Measurements from ENCODE around the gene PP2D1. TPM values are rescaled to one million over a fixed set of nuclear protein-coding genes. Genes with fewer than 3 reads are reported as not detected.

The PP2D1 gene
- polyA plus RNA-seq, 2 of the 4 experiments (the other 2 are of a cell fraction): not detected

DNA sequence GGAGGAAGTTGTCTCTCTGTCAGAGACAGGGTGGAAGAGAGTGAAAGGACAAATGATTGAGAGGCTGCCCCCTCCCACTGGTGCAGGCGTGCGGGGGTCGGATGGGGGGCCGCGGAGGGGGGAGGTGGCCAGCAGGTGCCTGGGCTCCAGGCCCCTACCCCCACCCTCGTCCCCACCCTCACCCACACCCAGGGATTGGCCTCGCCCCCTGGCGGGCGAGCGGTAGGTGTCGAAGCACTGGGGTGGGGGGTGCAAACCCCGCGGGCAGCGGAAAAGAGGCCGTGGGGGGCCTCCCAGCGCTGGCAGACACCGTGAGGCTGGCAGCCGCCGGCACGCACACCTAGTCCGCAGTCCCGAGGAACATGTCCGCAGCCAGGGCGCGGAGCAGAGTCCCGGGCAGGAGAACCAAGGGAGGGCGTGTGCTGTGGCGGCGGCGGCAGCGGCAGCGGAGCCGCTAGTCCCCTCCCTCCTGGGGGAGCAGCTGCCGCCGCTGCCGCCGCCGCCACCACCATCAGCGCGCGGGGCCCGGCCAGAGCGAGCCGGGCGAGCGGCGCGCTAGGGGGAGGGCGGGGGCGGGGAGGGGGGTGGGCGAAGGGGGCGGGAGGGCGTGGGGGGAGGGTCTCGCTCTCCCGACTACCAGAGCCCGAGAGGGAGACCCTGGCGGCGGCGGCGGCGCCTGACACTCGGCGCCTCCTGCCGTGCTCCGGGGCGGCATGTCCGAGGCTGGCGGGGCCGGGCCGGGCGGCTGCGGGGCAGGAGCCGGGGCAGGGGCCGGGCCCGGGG is 27.9 kb upstream of the PP2D1 start, which contains the start of gene KAT2B:
Gene KAT2B, plus strand, starts transcription at position 682 of the 783 bp plus-strand sequence. Its CDS starts 32 bp downstream, at position 714.
- Histone ChIP-seq H3K4me1 (peaks cover 26% of the 10 kb centered on the region), H3K4me3 (peak within 1 kb of the TSS; percentile 67), H3K4me2 (peak within 1 kb of the TSS; percentile 93), H3K9me3 (no peaks in the 10 kb centered on the region), H3K27ac (peak within 1 kb of the TSS; percentile 86 to 96)
- DNase-seq (ENCODE audit: low read depth in 1 of 2, low spot score in 1 of 2) (peak; percentile 74 to 86), FAIRE-seq (no peak), ATAC-seq (peak; percentile 85 to 90)
- ChIA-PET POLR2A (interaction anchor here (1.3 kb wide), 1 partner anchor 151 kb away, joined by 6 read pairs; no protein-coding TSS in a partner anchor), CTCF (interaction anchor here (0.6 to 2.0 kb wide), 7 partner anchors 10 to 155 kb away, joined by 3 to 8 read pairs (median 4); no protein-coding TSS in a partner anchor)
- TF ChIP-seq, protein P1, sequence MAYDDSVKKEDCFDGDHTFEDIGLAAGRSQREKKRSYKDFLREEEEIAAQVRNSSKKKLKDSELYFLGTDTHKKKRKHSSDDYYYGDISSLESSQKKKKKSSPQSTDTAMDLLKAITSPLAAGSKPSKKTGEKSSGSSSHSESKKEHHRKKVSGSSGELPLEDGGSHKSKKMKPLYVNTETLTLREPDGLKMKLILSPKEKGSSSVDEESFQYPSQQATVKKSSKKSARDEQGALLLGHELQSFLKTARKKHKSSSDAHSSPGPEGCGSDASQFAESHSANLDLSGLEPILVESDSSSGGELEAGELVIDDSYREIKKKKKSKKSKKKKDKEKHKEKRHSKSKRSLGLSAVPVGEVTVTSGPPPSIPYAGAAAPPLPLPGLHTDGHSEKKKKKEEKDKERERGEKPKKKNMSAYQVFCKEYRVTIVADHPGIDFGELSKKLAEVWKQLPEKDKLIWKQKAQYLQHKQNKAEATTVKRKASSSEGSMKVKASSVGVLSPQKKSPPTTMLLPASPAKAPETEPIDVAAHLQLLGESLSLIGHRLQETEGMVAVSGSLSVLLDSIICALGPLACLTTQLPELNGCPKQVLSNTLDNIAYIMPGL (CRISPR knock-in tag; IDR thresholded peaks at IDR 0.05; ENCODE audit: borderline replicate concordance): peak; percentile 82; the same call in 1 of the 2 replicates
- TF ChIP-seq POLR2A (IDR thresholded peaks at IDR 0.05; ENCODE audit: low read length) (no peak), FOSB (CRISPR knock-in tag; IDR thresholded peaks at IDR 0.05) (no peak), RCOR1 (IDR thresholded peaks at IDR 0.05; ENCODE audit: low read depth, low read length) (no peak), MAZ (IDR thresholded peaks at IDR 0.05; ENCODE audit: borderline replicate concordance, low read depth, low read length) (peak; percentile 97), JUNB (IDR thresholded peaks at IDR 0.05) (no peak), RAD21 (conservative IDR thresholded peaks at IDR 0.05 in 1 of 2, IDR thresholded peaks at IDR 0.05 in 1 of 2) (peak in 1 of 2 experiments; percentile 53; a peak in 4 of 5 replicates), NFE2L2 (conservative IDR thresholded peaks at IDR 0.05; ENCODE audit: low read length) (no peak), SMC3 (IDR thresholded peaks at IDR 0.05) (peak; percentile 68), PHF8 (IDR thresholded peaks at IDR 0.05; ENCODE audit: borderline replicate concordance, low read depth) (peak; percentile 28; the same call in 1 of the 2 replicates), RARB (CRISPR knock-in tag; IDR thresholded peaks at IDR 0.05) (no peak), JUN (IDR thresholded peaks at IDR 0.05) (peak in 1 of 2 experiments; percentile 29; a peak in 1 of 5 replicates), EHMT2 (IDR thresholded peaks at IDR 0.05; ENCODE audit: low read depth) (no peak), TFCP2L1 (CRISPR knock-in tag; IDR thresholded peaks at IDR 0.05) (peak; percentile 69; the same call in 1 of the 2 replicates), EP300 (IDR thresholded peaks at IDR 0.05) (no peak), CHD2 (IDR thresholded peaks at IDR 0.05; ENCODE audit: low read length, partially characterized antibody) (peak; percentile 21)
- TF ChIP-seq, protein P2, sequence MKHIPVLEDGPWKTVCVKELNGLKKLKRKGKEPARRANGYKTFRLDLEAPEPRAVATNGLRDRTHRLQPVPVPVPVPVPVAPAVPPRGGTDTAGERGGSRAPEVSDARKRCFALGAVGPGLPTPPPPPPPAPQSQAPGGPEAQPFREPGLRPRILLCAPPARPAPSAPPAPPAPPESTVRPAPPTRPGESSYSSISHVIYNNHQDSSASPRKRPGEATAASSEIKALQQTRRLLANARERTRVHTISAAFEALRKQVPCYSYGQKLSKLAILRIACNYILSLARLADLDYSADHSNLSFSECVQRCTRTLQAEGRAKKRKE (CRISPR knock-in tag; IDR thresholded peaks at IDR 0.05; ENCODE audit: low read depth): no peak
- TF ChIP-seq, protein P3, sequence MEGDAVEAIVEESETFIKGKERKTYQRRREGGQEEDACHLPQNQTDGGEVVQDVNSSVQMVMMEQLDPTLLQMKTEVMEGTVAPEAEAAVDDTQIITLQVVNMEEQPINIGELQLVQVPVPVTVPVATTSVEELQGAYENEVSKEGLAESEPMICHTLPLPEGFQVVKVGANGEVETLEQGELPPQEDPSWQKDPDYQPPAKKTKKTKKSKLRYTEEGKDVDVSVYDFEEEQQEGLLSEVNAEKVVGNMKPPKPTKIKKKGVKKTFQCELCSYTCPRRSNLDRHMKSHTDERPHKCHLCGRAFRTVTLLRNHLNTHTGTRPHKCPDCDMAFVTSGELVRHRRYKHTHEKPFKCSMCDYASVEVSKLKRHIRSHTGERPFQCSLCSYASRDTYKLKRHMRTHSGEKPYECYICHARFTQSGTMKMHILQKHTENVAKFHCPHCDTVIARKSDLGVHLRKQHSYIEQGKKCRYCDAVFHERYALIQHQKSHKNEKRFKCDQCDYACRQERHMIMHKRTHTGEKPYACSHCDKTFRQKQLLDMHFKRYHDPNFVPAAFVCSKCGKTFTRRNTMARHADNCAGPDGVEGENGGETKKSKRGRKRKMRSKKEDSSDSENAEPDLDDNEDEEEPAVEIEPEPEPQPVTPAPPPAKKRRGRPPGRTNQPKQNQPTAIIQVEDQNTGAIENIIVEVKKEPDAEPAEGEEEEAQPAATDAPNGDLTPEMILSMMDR (IDR thresholded peaks at IDR 0.05): peak; percentile 67
- TF ChIP-seq, protein P4, sequence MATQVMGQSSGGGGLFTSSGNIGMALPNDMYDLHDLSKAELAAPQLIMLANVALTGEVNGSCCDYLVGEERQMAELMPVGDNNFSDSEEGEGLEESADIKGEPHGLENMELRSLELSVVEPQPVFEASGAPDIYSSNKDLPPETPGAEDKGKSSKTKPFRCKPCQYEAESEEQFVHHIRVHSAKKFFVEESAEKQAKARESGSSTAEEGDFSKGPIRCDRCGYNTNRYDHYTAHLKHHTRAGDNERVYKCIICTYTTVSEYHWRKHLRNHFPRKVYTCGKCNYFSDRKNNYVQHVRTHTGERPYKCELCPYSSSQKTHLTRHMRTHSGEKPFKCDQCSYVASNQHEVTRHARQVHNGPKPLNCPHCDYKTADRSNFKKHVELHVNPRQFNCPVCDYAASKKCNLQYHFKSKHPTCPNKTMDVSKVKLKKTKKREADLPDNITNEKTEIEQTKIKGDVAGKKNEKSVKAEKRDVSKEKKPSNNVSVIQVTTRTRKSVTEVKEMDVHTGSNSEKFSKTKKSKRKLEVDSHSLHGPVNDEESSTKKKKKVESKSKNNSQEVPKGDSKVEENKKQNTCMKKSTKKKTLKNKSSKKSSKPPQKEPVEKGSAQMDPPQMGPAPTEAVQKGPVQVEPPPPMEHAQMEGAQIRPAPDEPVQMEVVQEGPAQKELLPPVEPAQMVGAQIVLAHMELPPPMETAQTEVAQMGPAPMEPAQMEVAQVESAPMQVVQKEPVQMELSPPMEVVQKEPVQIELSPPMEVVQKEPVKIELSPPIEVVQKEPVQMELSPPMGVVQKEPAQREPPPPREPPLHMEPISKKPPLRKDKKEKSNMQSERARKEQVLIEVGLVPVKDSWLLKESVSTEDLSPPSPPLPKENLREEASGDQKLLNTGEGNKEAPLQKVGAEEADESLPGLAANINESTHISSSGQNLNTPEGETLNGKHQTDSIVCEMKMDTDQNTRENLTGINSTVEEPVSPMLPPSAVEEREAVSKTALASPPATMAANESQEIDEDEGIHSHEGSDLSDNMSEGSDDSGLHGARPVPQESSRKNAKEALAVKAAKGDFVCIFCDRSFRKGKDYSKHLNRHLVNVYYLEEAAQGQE (IDR thresholded peaks at IDR 0.05): no peak
- TF ChIP-seq, protein P5, sequence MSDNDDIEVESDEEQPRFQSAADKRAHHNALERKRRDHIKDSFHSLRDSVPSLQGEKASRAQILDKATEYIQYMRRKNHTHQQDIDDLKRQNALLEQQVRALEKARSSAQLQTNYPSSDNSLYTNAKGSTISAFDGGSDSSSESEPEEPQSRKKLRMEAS (IDR thresholded peaks at IDR 0.05): peak; percentile 49
- TF ChIP-seq, protein P6, sequence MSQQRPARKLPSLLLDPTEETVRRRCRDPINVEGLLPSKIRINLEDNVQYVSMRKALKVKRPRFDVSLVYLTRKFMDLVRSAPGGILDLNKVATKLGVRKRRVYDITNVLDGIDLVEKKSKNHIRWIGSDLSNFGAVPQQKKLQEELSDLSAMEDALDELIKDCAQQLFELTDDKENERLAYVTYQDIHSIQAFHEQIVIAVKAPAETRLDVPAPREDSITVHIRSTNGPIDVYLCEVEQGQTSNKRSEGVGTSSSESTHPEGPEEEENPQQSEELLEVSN (IDR thresholded peaks at IDR 0.05; ENCODE audit: borderline replicate concordance, low read depth): no peak
- WGBS (ENCODE audit: missing lambda C conversion rate): 1% methylated on average over 14 of the region's 75 CpGs
